Fibroblast of villous mesenchyme (primary cell): ENCODE data around the gene PIGC. TPM values are rescaled to one million over a fixed set of nuclear protein-coding genes. Genes with fewer than 3 reads are reported as not detected.

Source experiments
- DNase-seq: peaks from one replicate; pipeline ENCODE4 v3.0.0-alpha.2; 2010; ENCODE audit warnings: low read depth
- H3K4me3 ChIP-seq: 2 replicates; pipeline ENCODE4 v1.5.1; 2011; ENCODE audit warnings: low read depth, mild to moderate bottlenecking, low read length
- total RNA-seq: library from RNA; depleted of rRNA; stranded (reverse); fragments of >200 nt; gene quantifications from 2 replicates; pipeline ENCODE4 v1.2.3, GENCODE V29; 2012
- TF ChIP-seq, protein P1 (sequence below): IDR thresholded peaks from 2 replicates; pipeline ENCODE4 v1.5.1; 2012; ENCODE audit warnings: low read depth, mild to moderate bottlenecking, low read length; ENCODE audit not compliant: insufficient read depth

The PIGC gene
- total RNA-seq, 1 donor: 16.4 TPM

GRCh38 chr1:172416496-172417035 is 27.3 kb downstream of the PIGC start:
- DNase-seq: no peak

DNA sequence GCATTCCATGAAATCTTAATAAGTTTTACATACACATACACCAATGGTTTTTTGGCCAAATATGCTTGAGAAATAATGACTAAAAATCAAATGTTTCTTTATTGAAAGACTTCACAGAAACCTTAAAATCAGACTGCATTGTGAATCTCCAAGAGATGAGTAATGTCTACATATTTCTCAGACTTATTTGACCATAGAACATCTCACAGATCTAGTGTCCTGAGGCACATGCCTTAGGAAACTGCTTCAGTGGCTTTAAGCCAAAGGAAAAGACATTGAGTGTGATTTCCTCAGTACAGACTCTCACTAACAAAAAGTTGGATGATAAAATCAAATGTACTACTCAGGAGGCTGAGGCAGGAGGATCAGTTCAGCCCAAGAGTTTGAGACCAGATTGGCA is 29.5 kb downstream of the PIGC start:
- peak; percentile 36 for DNase-seq
- H3K4me3 ChIP-seq: no peak overlapping the region
- TF ChIP-seq, protein P1, sequence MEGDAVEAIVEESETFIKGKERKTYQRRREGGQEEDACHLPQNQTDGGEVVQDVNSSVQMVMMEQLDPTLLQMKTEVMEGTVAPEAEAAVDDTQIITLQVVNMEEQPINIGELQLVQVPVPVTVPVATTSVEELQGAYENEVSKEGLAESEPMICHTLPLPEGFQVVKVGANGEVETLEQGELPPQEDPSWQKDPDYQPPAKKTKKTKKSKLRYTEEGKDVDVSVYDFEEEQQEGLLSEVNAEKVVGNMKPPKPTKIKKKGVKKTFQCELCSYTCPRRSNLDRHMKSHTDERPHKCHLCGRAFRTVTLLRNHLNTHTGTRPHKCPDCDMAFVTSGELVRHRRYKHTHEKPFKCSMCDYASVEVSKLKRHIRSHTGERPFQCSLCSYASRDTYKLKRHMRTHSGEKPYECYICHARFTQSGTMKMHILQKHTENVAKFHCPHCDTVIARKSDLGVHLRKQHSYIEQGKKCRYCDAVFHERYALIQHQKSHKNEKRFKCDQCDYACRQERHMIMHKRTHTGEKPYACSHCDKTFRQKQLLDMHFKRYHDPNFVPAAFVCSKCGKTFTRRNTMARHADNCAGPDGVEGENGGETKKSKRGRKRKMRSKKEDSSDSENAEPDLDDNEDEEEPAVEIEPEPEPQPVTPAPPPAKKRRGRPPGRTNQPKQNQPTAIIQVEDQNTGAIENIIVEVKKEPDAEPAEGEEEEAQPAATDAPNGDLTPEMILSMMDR: no peak

More at GRCh38 chr1:172416496-172417035, 27.3 kb downstream of the PIGC start:
- H3K4me3 ChIP-seq: no peak overlapping the region
- TF ChIP-seq, protein P1: no peak

DNA sequence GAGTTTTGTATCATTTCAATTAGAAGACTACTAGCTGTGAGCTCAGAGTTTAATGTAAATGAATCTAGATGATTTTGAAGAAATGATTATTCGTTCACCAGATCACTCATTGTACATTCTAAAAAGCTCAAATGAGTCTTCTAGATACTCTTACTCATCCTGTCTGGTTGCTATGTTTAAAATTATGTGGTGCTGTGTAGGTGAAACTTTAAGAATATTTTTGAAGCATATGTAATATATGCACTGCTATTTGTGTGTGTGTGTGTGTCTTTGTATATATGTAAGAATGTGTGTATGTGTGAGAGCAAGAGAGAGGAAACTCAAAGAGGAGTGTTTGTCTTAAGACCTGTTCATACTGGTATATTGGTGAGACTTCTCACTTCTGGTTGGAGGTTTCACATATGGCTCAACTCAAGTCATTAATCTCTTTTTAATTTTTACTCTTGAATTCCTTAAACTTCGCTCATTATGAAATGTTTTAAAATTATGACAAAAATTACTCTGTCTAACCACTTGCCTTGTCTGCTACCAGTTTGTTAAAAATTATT is 32.0 kb downstream of the PIGC start:
- no peak overlapping the region for H3K4me3 ChIP-seq
- DNase-seq: no peak
- TF ChIP-seq, protein P1: no peak

- DNase-seq: no peak
These were observed 33.8 kb downstream of the PIGC start for GRCh38 chr1:172410027-172410426.

GRCh38 chr1:172408958-172409357 is 34.9 kb downstream of the PIGC start:
- TF ChIP-seq, protein P1: no peak
- peak; percentile 41 for DNase-seq

More at GRCh38 chr1:172410027-172410426, 33.8 kb downstream of the PIGC start:
- H3K4me3 ChIP-seq: no peak overlapping the region
- TF ChIP-seq, protein P1: no peak

DNA sequence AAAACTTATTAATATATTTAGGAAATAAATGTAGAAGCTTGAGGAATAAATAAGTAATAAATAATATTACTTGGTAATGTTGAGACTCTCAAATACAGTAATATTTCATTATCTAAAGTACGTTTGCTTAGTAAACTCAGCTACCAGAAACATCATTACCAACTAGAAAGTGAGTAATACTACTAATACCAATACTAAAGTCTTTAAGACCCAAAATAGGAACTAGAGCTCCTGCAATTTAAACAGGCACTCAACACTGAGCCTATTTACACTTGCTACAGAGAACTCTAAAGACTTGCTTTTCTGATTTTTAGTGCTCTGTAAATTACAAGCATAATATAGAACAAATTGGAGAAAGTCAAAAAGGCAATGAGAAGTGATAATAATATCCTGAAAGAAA is 36.9 kb downstream of the PIGC start:
- H3K4me3 ChIP-seq: no peak overlapping the region
- no peak for DNase-seq
- TF ChIP-seq, protein P1: no peak

More at GRCh38 chr1:172408958-172409357, 34.9 kb downstream of the PIGC start:
- no peak overlapping the region for H3K4me3 ChIP-seq

GRCh38 chr1:172405912-172406311 is 38.0 kb downstream of the PIGC start:
- DNase-seq: no peak
- TF ChIP-seq, protein P1: no peak
- H3K4me3 ChIP-seq: no peak overlapping the region
